Renal cortical epithelial cell (primary cell): ENCODE data around the gene IQCH. TPM values are rescaled to one million over a fixed set of nuclear protein-coding genes. Genes with fewer than 3 reads are reported as not detected.
"Not testable (repeated sequence)": the region's sequence is repeated elsewhere in the genome, so short reads cannot be mapped to it uniquely, and the experiment has no call there.

Source experiments
- DNase-seq: peaks from one replicate; pipeline ENCODE4 v3.0.0-alpha.2; 2011; ENCODE audit warnings: low read depth
- total RNA-seq: library from RNA; depleted of rRNA; stranded (reverse); fragments of >200 nt; gene quantifications from 2 replicates; pipeline ENCODE4 v1.2.3, GENCODE V29; 2014

IQCH gene
- total RNA-seq, 1 donor from 2014 or later = 14.0 TPM

DNA sequence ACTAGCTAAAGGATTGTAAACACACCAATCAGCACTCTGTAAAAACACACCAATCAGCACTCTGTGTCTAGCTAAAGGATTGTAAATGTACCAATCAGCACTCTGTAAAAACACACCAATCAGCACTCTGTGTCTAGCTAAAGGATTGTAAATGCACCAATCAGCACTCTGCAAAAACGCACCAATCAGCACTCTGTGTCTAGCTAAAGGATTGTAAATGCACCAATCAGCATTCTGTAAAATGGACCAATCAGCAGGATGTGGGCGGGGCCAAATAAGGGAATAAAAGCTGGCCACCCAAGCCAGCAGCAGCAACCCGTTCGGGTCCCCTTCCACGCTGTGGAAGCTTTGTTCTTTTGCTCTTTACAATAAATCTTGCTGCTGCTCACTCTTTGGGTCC is 8.0 kb upstream of the IQCH start:
- not testable (repeated sequence) for DNase-seq

DNA sequence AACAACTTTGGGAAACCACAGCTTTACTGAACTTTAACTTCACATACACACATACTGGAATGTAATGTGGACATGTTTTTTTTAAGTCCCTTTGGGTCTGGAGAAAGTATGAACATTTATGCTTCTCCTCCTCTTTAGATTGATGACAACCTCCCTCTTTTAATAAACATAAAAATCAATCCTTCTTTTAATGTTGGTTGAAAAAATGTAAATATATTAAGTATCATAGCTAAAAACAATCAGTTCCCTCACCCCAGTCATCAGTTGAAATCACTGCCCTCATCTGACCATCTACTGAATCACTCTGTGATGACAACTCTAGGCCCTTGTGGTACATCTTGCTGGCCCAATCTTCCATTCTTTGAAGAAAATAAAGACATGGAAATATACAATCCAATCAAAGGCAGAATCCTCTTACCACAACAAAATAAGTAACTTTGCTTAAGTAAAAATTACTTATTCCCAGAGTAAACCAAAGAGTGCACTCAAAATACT is 6.5 kb upstream of the IQCH start:
- DNase-seq = no peak

- DNase-seq = no peak
These were observed 4.8 kb upstream of the IQCH start for GRCh38 chr15:67249830-67250229.

GRCh38 chr15:67251318-67251717 is 3.3 kb upstream of the IQCH start:
- no peak for DNase-seq

- no peak for DNase-seq
These were observed 1.5 kb upstream of the IQCH start for GRCh38 chr15:67253101-67253500.

DNA sequence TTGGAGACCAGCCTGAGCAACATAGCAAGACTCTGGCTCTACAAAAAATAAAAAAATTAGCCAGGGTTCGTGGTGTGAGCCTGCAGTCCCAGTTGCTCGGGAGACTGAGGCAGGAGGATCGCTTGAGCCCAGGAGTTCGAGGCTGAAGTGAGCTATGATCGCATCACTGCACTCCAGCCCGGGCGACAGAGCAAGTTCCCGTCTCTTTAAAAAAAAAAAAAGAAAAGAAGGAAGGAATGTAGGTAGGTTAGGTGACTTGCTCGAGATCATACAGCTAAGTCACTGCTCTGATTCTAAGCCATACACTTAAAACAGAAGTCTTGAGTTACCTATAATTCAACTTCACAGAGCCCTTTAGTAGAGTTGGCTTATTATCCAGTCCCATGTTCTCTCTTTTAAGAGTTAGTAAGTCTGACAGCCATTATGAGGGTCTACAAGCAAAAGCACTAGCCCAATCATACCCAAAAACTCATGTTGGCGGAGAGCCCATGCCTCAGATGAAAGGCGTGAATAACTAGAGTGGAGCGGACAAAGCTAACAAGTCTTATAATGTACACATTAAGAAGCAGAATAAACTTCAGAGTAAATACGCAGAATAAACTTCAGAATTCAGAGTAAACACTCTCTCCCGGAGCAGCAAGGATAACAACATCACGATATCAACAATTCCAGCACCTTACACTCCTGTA is 893 bp upstream of the IQCH start:
- peak; percentile 33 for DNase-seq

DNA sequence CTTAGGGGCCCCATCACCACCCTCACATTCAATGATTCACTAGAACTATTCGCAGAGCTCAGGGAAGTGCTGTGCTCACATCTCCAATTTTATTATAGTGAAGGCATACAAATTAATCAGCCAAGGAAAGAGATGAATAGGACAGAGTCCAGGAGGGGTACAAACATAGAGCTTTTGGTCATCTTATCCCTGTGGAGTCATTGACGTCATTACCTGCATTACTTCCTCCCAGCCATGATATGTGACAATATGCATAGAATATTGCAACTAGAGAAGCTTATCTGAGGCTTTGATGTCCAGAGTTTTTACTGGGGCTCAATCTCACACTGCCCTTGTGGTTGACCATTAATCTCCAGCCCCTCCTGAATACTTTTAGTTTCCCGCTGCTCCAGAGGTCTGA is 1.5 kb downstream of the IQCH start:
- no peak for DNase-seq

DNA sequence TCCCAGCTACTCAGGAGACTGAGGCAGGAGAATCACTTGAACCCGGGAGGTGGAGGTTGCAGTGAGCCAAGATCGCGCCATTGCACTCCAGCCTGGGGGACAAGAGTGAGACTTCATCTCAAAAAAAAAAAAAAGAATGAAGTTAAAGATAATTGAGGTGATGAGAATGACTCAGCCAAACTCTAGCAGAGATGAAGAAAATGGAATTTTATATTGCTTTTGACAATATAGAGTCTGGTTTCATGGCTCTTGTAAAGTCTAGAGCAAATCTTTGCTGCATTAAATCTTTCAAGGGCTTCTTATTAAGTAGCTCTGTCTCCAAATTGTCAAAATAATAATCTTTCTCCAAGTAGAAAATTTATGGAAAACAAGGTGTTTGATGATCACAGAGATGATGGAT is 3.8 kb downstream of the IQCH start:
- DNase-seq = not testable (repeated sequence)

GRCh38 chr15:67259379-67259778 is 4.8 kb downstream of the IQCH start:
- no peak for DNase-seq

- DNase-seq = no peak
These were observed 5.2 kb downstream of the IQCH start for GRCh38 chr15:67259806-67260205.

DNA sequence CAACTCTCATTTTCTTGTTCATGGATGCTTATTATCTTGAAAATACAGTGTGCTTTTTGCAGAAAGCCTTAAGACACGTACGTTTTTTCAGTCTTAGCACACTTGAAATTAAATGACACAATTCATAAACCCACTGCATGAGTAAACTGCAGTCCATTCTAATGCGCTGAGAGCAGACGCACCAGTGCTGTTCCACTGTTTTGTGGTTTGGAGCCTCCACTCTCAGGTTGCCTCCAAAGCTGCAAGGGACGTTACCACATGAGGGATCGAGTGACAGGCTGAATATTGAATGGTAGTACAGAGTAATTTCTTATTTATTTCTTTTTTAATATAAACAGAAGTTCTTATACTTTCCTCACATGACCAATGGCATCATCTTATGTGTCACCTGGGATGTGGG is 12.3 kb downstream of the IQCH start:
- no peak for DNase-seq

GRCh38 chr15:67267440-67267839 is 12.9 kb downstream of the IQCH start:
- no peak for DNase-seq

GRCh38 chr15:67267951-67268941 is 13.7 kb downstream of the IQCH start:
- DNase-seq = no peak

DNA sequence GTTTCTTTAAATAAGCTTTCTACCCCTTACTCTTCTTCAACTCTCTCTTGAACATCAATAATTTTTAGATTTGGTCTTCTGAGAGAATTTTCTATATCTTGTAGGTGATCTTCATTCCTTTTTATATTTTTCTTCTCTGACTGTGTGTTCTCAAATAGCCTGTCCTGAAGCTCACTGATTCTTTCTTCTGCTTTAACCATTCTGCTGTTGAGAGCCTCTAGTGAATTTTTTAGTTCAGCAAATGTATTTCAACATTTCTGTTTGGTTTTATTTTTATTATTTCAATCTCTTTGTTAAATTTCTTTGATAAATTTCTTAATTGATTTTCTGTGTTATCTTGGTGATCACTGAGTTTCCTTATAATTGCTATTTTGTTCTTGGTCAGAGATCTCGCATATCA is 19.6 kb downstream of the IQCH start:
- DNase-seq = no peak

GRCh38 chr15:67276666-67277065 is 22.1 kb downstream of the IQCH start:
- no peak for DNase-seq

GRCh38 chr15:67280217-67280616 is 25.6 kb downstream of the IQCH start:
- no peak for DNase-seq

GRCh38 chr15:67281714-67282113 is 27.1 kb downstream of the IQCH start:
- no peak for DNase-seq

- DNase-seq = not testable (repeated sequence)
These were observed 31.0 kb downstream of the IQCH start for GRCh38 chr15:67285625-67286024.

DNA sequence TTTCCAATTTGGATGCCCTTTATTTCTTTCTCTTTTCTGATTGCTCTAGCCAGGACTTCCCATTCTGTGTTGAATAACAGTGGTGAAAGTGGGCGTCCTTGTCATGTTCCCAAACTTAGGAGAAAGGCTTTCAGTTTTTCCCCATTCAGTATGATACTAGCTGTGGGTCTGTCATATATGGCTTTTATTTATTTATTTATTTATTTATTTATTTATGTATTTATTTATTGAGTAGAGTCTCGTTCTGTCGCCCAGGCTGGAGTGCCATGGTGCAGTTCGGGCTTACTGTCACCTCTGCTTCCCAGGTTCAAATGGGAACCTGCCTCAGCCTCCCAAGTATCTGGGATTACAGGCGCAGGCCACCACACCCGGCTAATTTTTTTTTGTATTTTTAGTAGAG is 31.8 kb downstream of the IQCH start:
- DNase-seq = not testable (repeated sequence)

DNA sequence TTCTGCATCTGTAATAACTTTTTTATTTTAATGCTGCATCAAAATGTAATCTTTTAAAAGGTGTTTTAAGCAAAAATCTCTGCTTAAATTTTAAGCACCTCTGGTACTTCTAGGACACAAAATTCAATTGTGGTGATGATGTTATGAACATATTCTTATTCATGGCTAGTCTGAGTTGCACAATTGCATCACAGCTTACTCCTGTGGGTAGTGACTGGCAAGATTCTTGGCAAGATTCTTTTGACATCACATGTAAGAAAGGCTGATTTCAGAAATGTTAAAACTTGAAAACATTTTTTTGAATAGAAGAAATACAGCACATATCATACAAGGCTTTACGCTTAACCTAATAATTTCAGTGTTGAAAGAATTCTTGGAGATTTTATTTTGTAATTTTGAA is 35.7 kb downstream of the IQCH start:
- peak; percentile 7 for DNase-seq

DNA sequence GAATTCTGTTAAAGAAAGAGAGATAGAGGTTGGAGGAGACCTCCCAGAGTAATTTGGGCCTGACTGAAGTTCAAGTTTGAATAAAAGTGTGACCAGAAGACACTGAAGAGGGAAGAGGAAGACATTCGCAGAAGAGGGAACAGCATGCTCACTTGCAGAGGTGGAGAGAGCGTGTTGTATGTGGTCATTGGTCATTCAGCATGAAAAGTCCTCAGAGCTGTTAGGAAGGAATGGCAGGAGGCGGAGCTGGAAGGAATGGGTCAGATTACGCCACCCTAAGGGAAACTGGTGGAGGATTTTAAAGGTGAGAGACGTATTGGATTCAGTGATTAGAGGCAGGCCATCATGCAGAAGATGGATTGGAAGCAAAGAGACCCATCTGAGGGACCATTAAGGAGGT is 41.6 kb downstream of the IQCH start:
- no peak for DNase-seq

GRCh38 chr15:67296684-67297083 is 42.1 kb downstream of the IQCH start:
- no peak for DNase-seq
